Kidney tubule cell (primary cell): Measurements from ENCODE around the gene DLL1.
"Not testable (repeated sequence)": the region's sequence is repeated elsewhere in the genome, so short reads cannot be mapped to it uniquely, and the experiment has no call there.

Experiments
- DNase-seq: peaks from one replicate; pipeline ENCODE4 v3.0.0-alpha.2; 2018; ENCODE audit warnings: low spot score

DLL1 gene

DNA sequence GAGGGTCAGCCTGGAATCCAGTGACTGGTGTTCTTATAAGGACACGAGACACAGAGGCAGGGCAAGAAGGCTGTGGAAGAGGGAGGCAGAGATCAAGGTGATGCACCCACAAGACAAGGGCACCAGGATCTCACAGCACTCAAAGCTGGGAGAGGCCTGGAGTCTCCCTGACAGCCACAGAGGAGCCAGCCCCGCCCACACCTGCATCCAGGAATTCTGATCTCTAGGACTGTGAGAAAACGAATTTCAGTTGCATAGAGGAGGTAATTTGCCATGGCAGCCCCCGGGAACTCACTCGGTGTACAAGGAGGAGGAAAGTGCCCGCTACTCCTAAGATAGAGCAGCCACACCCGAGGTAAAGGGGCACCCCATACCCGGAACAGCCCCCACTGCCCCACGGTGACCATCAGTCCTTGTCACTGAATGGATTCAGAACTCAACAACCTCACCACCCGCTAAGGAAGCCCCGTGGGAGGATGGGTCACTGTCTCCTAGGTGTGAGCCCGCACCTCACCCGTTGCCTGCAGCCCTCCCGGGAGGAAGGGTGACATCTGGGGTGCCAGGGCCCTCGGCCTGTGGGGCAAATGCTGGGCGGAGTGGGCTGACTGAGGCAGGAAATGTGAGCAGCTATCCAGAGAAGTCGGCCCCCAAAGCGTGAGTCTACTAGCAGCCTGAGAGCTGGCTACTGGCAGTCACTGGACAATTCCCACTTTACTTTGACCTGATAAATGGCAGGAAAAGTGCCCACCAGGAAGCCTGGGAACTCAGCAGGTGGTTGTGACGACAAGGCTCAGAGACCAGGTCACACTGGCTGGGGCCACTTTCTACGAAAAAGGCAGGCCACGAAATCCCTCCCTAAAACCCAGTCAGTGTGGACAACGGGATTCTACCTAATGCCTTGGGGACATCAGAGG lies 22.4 kb downstream of the DLL1 start:
- no peak for DNase-seq

DNA sequence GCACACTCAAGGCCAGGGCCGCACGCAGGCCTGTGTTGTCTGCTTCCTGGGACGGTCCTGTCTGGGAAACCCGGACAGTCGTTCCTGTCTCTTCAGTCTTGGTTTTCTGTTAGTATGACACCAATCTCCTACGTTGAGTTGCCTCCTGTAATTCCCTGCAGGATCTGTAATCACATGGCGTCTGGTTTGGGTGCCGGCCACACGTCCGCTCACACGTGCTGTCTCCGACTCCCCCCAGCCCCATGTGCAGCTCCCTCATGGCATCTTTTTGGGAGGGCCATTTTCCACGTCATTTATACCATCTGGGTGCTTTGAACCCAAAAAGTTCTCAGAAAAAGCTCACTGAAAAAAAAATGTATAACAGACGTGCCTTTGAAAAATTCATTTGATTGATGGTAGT lies 23.2 kb downstream of the DLL1 start:
- DNase-seq: no peak

DNA sequence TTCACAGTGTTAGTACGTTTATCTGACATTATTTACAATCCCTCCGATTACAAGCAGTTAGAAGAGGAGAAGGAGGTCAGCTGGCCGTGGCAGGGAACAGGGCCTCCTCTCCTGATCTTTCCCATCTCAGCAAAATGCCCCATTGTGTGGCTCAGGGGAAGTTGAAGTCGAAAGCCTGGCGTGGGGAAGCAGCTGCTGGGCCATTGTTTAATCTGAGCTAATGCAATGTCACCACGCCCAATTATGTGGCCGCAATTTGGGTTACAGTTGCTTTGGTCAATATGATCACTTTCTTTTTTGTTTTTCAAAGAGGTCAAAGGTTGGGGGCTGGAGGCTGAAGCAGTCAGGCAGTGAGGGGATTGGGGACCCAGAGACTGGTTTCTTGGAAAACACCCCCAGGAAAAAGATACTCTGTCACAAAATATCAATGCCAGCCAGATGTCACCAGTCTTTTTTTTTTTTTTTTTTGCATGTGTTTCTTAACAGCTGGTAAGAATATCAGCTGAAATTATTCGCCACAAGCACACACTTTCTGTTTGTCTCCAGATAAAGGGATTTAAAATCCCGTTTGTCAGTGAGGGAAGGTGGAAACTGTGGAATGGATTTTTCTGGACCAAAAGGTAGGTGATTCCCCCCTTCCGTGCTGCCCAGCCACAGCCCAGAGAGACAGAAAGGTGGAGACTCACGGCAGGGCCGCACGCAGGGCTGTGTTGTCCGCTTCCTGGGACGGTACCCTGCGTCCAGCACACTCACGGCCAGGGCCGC lies 24.6 kb downstream of the DLL1 start:
- no peak for DNase-seq

DNA sequence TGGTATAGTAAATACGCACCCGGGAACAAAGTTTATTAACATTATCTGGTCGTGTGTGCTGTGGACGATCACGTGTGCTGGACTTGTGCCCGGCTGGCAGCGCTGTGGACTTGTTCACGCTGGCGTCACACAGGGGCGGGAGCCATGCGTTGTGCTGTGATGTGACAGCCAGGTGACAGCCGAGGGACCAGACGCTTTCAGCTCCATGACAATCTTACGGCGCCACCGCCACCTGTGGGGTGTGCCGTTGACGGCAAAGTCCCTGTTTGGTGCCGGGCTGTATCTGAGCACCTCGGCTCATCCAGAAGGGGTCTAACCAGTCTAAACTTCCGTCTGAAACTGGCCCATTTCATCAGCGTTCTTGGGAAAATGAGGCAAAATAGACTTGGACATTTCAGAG lies 25.2 kb downstream of the DLL1 start:
- no peak for DNase-seq

DNA sequence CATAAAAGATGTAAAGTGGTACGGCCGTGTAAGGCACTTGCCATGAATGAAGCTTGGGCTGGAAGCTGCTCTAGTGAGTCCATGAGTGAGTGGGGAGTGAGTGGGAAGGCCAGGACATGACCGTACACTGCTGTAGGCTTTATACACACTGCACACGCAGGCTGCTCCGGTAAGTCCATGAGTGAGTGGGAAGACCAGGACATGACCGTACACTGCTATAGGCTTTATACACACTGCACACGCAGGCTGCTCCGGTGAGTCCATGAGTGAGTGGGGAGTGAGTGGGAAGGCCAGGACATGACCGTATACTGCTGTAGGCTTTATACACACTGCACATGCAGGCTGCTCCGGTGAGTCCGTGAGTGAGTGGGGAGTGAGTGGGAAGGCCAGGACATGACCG lies 26.2 kb downstream of the DLL1 start:
- DNase-seq: not testable (repeated sequence)

DNA sequence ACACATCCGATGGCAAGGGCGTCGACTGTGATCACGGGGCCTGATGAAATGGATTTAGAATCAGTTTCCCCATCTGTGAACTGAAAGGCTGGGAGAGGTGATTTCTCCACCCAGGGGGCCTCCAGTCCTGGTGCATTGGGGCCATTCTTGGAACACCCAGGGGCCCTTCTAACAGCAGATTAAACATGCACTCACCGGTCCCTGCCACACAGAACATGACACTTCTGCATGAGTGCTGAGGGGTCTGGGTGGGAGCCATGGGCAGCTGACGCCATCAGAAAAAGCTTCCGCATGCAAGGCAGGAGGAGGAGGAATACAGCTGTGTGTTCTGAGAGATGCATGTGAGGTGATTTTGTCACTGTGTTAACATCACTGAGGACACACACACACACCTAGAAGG lies 26.8 kb downstream of the DLL1 start:
- DNase-seq: no peak

DNA sequence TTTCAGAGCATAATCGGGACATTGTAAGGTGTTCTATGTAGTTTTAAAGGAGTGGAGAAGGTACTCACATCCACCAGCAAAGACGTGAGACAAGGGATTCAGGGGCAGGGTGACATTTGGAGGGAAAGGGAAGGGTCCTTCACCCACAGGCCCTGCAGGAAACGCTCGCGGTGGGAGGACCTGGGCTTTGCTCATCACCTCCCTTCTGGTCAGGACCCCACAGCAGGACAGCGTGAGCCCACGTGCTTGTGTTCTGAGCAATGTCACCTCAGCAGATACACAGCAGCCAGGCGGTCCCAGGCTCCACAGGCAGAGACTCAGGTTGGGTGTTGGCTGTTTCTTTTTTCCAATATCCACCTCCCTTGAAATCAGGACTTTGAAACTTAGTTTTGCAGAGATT lies 27.5 kb downstream of the DLL1 start:
- no peak for DNase-seq

DNA sequence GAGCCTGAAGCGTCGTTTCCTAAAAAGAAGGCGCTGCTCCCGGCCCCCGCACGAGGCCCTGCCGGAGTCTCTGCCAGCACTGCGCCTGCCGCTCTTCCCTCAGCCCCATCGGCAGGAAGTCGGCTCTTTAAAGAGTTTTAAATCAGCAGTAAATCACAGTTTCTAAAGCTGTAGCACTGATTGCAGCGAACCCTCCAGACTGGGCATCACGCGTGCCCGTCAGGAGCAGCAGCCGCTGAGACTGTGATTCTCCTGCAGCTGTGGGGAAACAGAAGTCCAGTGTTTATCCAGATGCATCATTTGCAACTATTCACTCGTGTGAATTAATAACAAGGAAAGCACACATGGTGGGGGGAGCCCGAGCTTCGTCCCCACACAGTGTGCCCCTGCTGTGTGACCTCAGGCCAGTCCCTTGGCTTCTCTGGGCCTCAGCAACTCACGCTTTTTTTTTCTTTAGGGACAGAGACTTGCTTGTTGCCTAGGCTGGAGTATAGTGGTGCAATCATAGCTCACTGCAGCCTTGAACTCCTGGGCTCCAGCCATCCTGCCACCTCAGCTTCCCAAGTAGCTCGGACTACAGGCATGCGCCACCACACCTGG lies 28.3 kb downstream of the DLL1 start:
- no peak for DNase-seq

DNA sequence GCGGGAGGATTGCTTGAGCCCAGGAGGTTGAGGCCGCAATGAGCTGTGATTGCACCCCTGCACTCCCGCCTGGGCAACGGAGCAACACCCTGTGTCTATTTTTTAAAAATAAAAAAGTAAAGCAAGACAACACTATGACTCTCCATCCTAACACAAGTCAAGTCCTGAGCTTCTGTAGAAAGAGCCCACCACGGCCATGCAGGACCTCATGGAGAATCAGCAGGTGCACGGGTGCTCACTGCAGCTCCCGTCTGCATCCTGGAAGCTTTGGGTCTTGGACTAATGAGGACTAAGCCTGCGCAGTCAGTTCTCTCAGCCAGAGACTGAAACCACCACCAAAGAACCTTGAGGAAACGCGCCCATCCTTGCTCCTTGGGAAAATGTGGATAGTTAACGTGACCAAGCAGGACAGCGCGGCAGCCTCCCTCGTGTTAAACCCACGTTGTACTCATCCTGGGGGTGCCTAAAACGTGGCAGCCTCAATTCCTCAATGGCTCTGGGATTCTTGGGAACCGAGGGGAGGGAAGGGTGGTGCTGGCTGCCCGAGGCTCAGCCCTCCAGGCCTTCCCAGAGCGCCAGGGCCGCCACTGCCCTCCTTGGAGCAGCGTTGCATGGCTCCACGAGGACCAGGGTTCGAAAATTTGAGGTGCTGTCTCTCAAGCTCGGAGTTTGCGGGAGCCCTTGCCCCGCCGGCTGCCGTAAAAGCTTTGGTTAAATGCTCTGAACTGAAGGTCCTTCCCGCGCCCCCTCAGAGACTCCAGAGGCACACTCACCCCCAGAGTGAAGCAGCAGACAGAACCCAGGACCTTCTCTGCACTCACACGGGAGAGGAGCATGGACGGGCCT lies 29.0 kb downstream of the DLL1 start:
- no peak for DNase-seq

DNA sequence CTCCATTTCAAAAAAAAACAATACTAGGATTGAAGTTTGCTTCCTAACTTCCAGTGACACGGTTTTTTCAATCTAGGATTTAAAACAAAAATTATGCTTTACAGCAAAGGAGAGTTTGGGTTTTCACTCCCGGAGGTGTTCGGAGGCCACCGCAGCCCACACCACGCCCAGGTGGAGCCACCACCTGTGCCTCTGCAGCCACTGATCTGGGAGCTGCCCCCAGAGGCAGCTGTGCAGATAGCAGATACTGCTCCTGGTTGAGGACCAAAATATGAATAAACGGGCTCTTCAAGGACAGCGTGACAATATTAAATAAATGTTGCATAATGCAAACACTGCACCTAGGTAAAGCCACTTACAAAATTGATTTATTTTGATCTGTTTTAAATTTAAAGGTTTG lies 30.2 kb downstream of the DLL1 start:
- no peak for DNase-seq

DNA sequence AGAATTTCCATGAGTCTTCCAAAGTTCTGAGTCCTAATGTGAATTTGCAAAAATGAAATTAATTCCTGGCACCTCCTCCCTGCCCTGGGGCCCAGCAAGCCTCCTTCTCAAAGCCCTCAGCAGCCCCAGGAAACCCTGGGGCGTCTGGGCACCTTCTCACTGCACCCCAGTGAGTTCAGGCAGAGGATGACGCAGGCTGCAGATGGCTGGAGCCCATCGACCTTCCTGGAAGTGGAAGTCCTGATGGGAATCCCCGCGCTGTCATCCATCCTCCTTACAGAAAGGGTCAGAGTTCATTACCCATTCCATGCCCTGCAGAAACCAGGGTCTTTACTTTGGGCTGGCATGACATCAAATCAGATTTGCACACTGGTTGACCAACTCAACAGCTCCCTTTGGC lies 31.6 kb downstream of the DLL1 start:
- no peak for DNase-seq

DNA sequence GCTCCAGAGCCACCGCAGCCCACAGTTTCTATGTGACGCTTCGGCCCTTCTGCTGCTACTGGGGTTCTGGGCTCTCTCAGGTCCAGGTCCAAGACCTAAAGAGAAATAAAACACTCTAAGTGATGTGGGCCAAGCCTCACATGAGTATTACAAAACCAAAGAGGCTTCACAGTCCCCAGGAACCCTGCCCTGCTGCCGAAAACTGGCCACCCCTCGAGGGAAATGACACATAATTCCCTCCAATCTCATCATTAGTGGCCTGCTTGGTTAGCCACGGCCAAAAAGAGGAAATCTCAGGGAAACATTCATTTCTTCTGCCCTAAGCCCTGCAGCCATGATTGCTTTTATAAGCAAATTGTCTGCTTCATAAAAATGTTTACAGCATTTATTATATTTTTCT lies 32.5 kb downstream of the DLL1 start:
- DNase-seq: no peak

DNA sequence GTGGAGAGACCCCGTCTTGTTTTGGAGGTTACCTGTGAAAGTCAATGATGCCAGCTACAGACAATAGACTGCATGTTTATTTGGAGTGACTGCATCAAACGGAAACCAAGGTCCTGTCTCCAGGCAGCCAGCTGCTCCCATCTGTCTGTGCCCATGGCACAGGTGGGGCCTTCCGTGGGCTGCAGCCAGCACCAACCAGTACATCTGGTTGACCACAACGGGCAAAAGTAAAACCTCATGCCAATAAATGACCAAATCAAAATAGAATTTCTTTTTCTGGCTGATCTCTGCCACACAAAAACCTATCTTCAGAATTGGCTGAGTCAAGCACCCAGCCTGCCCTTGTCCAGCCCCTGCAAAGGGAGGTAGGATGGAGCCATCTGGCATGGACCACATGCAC lies 33.5 kb downstream of the DLL1 start:
- DNase-seq: no peak

DNA sequence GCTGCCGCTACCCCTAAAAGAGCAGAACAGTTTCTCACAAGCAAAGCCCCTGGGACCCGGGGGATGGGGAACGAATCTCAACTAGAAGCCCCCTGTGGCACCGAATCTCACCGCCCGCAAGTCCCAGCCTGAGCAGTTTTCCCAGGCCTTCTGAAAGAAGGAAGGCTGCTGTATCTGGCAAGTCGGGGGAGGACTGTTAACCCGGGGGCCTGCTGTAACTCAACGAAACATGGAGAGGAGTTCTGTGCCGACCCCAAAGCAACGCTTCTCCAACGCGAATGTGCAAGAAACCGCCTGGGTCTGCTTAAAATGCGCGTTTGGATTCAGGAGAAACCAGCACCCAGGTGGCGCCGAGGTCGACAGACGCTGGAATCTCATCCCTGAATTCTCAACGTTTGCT lies 34.2 kb downstream of the DLL1 start:
- DNase-seq: no peak

DNA sequence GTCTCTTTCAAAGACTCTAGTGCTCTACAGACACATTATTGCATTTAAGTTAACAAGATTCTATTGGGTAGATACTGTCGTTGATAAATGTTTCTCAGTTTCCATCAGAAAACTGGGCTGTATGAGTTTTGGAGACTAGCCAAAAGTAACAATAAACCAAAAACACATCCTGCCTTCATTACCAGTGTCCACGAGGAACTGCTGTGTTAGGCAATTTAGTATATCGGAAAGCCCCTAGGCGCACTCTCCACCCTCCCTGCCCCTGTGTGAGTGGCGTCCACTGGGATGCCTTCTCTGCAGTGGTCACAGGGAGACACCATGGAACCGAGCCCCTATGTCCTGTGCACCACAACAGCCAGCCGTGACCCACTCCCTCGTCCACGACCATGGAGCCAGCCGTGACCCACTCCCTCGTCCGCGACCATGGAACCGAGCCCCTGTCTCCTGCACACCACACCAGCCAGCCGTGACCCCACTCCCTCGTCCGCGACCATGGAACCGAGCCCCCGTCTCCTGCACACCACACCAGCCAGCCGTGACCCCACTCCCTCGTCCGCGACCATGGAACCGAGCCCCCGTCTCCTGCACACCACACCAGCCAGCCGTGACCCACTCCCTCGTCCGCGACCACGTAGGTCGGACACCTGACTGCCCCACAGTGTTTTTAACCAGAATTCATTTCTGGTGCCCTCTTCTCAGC lies 35.3 kb downstream of the DLL1 start:
- DNase-seq: no peak

DNA sequence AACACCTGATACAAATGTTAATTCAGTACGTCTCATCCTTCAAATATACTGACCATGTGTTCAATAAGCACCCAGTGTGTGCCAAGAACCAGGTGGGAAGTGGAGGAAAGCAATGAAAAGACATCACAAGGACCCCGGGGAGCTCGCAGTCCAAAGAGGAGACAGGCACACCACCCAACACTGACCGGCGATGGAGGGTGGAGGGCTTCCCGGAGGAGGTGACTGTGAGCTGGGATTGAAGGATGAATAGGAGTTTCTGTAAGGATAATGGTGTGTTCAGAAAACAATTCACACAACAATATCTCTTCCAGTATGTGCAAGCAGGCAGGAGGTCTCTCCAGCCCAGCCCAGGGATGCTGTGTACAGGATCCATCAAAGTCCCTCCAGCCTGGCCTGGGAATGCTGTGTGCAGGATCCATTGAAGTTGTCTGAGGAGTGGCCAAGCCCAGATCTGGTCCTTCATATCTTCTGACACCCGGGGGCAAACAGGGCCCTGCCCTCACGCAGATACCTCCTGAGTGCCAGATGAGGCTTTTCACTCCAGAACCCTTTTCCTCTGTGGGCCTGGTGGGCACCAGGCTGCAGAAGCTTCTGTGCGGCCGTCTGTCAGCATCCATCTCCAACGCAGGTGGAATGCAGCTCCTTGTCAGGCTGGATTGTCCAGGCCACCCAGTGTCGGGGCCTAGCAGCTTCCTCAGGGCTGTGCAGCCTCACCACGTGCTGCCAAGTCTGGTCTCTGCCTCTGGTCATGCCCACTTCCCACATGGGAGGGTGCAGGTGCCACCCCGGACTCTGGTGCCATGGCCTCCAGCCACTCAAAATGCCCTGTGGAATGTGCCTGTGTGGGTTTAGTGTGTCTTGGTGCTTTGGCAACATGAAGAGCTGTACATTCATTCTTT lies 36.3 kb downstream of the DLL1 start:
- DNase-seq: no peak

DNA sequence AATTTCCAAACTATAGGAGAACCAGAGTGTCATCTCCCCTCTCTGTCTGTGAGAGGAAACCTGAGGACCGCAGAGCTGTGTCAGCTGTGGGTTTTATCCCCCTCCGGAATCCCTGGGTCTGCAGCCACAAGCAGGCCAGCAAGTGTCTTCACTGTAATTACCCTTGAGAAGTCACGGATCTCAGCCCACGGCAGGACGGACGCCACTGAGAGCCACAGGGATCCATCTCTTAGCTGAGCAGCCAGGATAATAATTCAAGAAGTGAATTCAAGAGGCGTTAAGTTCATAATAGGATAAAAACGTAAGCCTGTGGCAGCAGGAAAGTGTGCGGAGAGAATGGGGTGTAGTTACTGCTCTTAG lies 37.0 kb downstream of the DLL1 start:
- DNase-seq: no peak

DNA sequence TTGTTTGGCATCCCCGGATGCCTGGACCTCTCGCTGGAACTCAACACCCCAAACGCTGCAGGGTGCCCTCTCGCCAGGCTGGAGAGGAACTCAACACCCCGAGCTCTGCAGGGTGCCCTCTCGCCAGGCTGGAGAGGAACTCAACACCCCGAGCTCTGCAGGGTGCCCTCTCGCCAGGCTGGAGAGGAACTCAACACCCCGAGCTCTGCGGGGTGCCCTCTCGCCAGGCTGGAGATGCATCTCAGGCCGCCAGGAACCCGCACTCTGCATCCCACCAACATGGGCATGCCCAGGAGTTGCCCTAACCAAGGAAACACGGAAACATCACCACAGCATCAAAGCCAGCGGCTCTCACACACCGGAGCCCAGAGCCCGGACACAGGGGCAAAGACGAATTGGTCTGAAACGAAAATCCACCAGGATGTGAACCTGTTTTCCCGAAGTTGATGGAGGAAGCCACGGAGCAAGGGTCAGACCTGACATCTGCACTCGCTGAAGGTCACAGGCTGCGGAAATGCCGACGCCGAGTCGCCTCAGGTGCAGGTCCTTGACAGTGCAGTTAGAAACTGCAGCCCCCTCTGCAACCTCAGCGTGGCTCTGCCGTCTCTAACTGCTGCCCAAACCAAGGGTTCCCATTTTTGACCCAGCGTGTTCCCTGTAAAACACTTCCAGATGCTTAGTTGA lies 37.5 kb downstream of the DLL1 start:
- DNase-seq: no peak

DNA sequence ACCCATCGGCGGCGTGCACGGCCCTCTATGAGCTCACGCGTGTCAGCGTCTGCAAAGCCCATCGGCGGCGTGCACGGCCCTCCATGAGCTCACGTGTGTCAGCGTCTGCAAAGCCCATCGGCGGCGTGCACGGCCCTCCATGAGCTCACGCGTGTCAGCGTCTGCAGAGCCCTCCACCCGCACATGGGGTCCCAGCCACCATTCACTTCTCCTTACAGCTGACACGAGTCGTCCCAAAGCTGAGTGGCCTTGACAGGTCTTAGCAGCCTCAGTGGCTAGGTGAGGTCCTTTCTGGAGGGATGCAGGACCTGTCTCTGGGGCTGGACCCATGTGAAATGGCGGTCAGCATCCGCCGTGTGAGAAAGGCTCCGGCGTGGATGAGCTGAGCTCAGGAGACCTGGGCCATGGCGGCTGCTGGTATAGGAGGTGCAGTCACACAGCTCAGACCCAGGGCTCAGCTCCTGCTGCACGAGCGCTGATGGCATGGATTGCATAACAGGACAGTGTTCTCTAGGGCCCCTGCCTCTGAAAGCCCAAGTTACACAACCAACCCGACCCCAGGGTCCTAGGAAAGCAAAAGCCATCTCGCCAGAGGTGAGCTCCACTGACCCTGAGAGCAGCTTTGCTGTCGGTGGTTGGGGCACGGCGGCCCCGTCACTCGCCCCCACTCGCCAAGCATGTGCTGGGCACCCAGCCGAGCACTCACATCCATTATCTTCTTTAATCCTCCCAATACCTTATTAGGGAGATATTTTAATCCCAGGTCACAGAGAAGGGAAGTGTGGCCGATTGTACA lies 38.9 kb downstream of the DLL1 start:
- DNase-seq: no peak
